HepG2 (cell line): ENCODE results near the gene BAIAP3. TPM values are rescaled to one million over a fixed set of nuclear protein-coding genes. Genes with fewer than 3 reads are reported as not detected.

Source experiments
- AHR ChIP-seq: IDR thresholded peaks from 2 replicates; pipeline ENCODE4 v1.6.1; 2018; ENCODE audit warnings: missing genetic modification reagents, missing compliant biosample characterization
- ARID4A ChIP-seq: sonication (generic); formaldehyde crosslinking; IDR thresholded peaks from 2 replicates; pipeline ENCODE4 v1.5.0; 2020; ENCODE audit warnings: mild to moderate bottlenecking, missing genetic modification reagents, borderline replicate concordance
- ATF7-NPFF ChIP-seq: sonication (generic); formaldehyde crosslinking; IDR thresholded peaks from 2 replicates; pipeline ENCODE4 v1.8.1; 2023; ENCODE audit warnings: mild to moderate bottlenecking, low read depth, missing genetic modification reagents, moderate library complexity
- BRD4 ChIP-seq: sonication (generic); formaldehyde crosslinking; IDR thresholded peaks from 2 replicates; pipeline ENCODE4 v1.4.0; 2020; ENCODE audit warnings: missing genetic modification reagents
- FOXJ3 ChIP-seq: sonication (generic); formaldehyde crosslinking; IDR thresholded peaks from 2 replicates; pipeline ENCODE4 v1.4.0; 2020; ENCODE audit warnings: missing genetic modification reagents, mild to moderate bottlenecking, borderline replicate concordance
- KDM3A ChIP-seq: IDR thresholded peaks from 2 replicates; pipeline ENCODE4 v1.6.1; 2018; ENCODE audit warnings: low read depth, missing compliant biosample characterization
- MLLT10 ChIP-seq: sonication (generic); formaldehyde crosslinking; IDR thresholded peaks from 2 replicates; pipeline ENCODE4 v1.4.0; 2020; ENCODE audit warnings: missing genetic modification reagents
- PHF5A ChIP-seq: IDR thresholded peaks from one replicate; pipeline ENCODE4 v1.6.1; 2018; ENCODE audit warnings: low read depth, missing genetic modification reagents; ENCODE audit not compliant: unreplicated experiment
- SETDB1 ChIP-seq: sonication (generic); formaldehyde crosslinking; IDR thresholded peaks from 2 replicates; pipeline ENCODE4 v1.5.1; 2020; ENCODE audit warnings: missing genetic modification reagents, mild to moderate bottlenecking, borderline replicate concordance
- SIX1 ChIP-seq: sonication (generic); formaldehyde crosslinking; IDR thresholded peaks from 2 replicates; pipeline ENCODE4 v1.4.0; 2020; ENCODE audit warnings: missing genetic modification reagents, borderline replicate concordance
- SYNCRIP ChIP-seq: fragments of 200-400 bp; formaldehyde crosslinking; IDR thresholded peaks from 2 replicates; pipeline ENCODE4 v1.6.1; 2018; ENCODE audit warnings: mild to moderate bottlenecking, low read depth, low read length; ENCODE audit not compliant: insufficient read depth
- TSC22D2 ChIP-seq: sonication (generic); formaldehyde crosslinking; IDR thresholded peaks from 2 replicates; pipeline ENCODE4 v1.5.1; 2020; ENCODE audit warnings: missing genetic modification reagents, mild to moderate bottlenecking, borderline replicate concordance
- UBTF ChIP-seq: sonication (generic); formaldehyde crosslinking; IDR thresholded peaks from 2 replicates; pipeline ENCODE4 v1.4.0; 2020; ENCODE audit warnings: mild to moderate bottlenecking, missing genetic modification reagents
- ZBTB49 ChIP-seq: sonication (generic); formaldehyde crosslinking; IDR thresholded peaks from 2 replicates; pipeline ENCODE4 v1.4.0; 2020; ENCODE audit warnings: missing genetic modification reagents, borderline replicate concordance
- ZFY ChIP-seq: sonication (generic); formaldehyde crosslinking; IDR thresholded peaks from 2 replicates; pipeline ENCODE4 v1.4.0; 2020; ENCODE audit warnings: missing genetic modification reagents
- ZNF101 ChIP-seq: sonication (generic); formaldehyde crosslinking; IDR thresholded peaks from 2 replicates; pipeline ENCODE4 v1.4.0; 2020; ENCODE audit warnings: mild to moderate bottlenecking, low read depth, missing genetic modification reagents, borderline replicate concordance
- ZNF430 ChIP-seq: sonication (generic); formaldehyde crosslinking; IDR thresholded peaks from 2 replicates; pipeline ENCODE4 v1.9.0; 2021; ENCODE audit warnings: mild to moderate bottlenecking, missing genetic modification reagents
- ZNF468 ChIP-seq: sonication (generic); formaldehyde crosslinking; IDR thresholded peaks from 2 replicates; pipeline ENCODE4 v1.8.0; 2022; ENCODE audit warnings: mild to moderate bottlenecking, moderate library complexity, missing genetic modification reagents
- ZNF484 ChIP-seq: sonication (generic); formaldehyde crosslinking; IDR thresholded peaks from 2 replicates; pipeline ENCODE4 v1.5.1; 2020; ENCODE audit warnings: mild to moderate bottlenecking, low read depth, missing genetic modification reagents, borderline replicate concordance
- ZNF557 ChIP-seq: sonication (generic); formaldehyde crosslinking; IDR thresholded peaks from 2 replicates; pipeline ENCODE4 v1.4.0; 2020; ENCODE audit warnings: missing genetic modification reagents
- ZNF775 ChIP-seq: sonication (generic); formaldehyde crosslinking; IDR thresholded peaks from 2 replicates; pipeline ENCODE4 v1.4.0; 2020; ENCODE audit warnings: missing genetic modification reagents, mild to moderate bottlenecking, moderate library complexity, borderline replicate concordance
- ZSCAN12 ChIP-seq: sonication (generic); formaldehyde crosslinking; IDR thresholded peaks from 2 replicates; pipeline ENCODE4 v1.9.0; 2021; ENCODE audit warnings: mild to moderate bottlenecking, missing genetic modification reagents
- ZSCAN31 ChIP-seq: sonication (generic); formaldehyde crosslinking; IDR thresholded peaks from 2 replicates; pipeline ENCODE4 v1.5.0; 2020; ENCODE audit warnings: low read depth, mild to moderate bottlenecking, missing genetic modification reagents
- polyA plus RNA-seq, 8 experiments: library from polyadenylated mRNA; depleted of rRNA in 3 of 8; stranded (reverse) in 7 of 8; unstranded in 1 of 8; fragments of >200 nt; fragmentation: Illumina TruSeq in 4 of 8; extraction: Trizol in 4 of 8; gene quantifications; 2 replicates each; pipeline versions ENCODE4 v1.2.1 to v1.2.3, GENCODE V29; 2011 to 2016; ENCODE audit warnings: low read depth in 4 of 8, missing spikeins in 1 of 8, mixed read lengths in 1 of 8; ENCODE audit not compliant: insufficient read depth in 1 of 8
- total RNA-seq, 5 experiments: library from RNA; depleted of rRNA; stranded (reverse); fragments of >200 nt; fragmentation: Illumina TruSeq; extraction: Trizol; gene quantifications; 2 replicates each; pipeline ENCODE4 v1.2.3, GENCODE V29; 2016; ENCODE audit warnings: low read depth in 1 of 5

Gene BAIAP3
- total and polyA plus RNA-seq, 2 of the 13 experiments (the other 11 are each of a cell fraction or from before 2014, with no cell fraction given): 3.2 to 5.7 TPM

GRCh38 chr16:1363501-1364041 lies 30.1 kb downstream of the BAIAP3 start (continued):
- TF ChIP-seq PHF5A (CRISPR knock-in tag): no peak
- TF ChIP-seq ZFY (CRISPR knock-in tag): no peak
- TF ChIP-seq ZSCAN12 (CRISPR knock-in tag): no peak
- no peak for TF ChIP-seq ZNF557 (CRISPR knock-in tag)
- TF ChIP-seq ZNF484: no peak
- no peak for TF ChIP-seq ZNF775 (CRISPR knock-in tag)
- no peak for TF ChIP-seq SETDB1 (CRISPR knock-in tag)
- TF ChIP-seq FOXJ3: no peak
- 0 out of 2 replicates have a peak, but pooled peaks have one; percentile 31 for TF ChIP-seq ZNF430
- TF ChIP-seq ATF7-NPFF: no peak
- no peak for TF ChIP-seq ZBTB49 (CRISPR knock-in tag)
- no peak for TF ChIP-seq BRD4 (CRISPR knock-in tag)
- TF ChIP-seq MLLT10: no peak
- no peak for TF ChIP-seq ZSCAN31 (CRISPR knock-in tag)
- no peak for TF ChIP-seq SIX1 (CRISPR knock-in tag)
- TF ChIP-seq ZNF468: no peak
- no peak for TF ChIP-seq ZNF101
- peak; percentile 49; the same call in 1 of the 2 replicates for TF ChIP-seq ARID4A (CRISPR knock-in tag)
- no peak for TF ChIP-seq TSC22D2 (CRISPR knock-in tag)
- TF ChIP-seq UBTF (CRISPR knock-in tag): no peak
- no peak for TF ChIP-seq SYNCRIP
- no peak for TF ChIP-seq KDM3A (CRISPR knock-in tag)
- no peak for TF ChIP-seq AHR
